ENCODE data around the gene AKAP6.

AKAP6 gene

GRCh38 chr14:32311294-32312009 is 17.6 kb upstream of the AKAP6 start:
- no peaks in the 10 kb centered on the region for H3K9me3 ChIP-seq (replicated peaks; ENCODE audit: low read length)
- H3K27me3 ChIP-seq (ENCODE audit: control insufficient read depth, insufficient read depth, low read length), result no peaks in the 10 kb centered on the region
- H3K4me3 ChIP-seq (ENCODE audit: low read length), result no peak overlapping the region
- H3K36me3 ChIP-seq (ENCODE audit: insufficient read depth, low read length), result no peaks in the 10 kb centered on the region
- no peaks in the 10 kb centered on the region for H3K4me1 ChIP-seq (ENCODE audit: control insufficient read depth, insufficient read depth, low read length)
- H3K9ac ChIP-seq (ENCODE audit: low read depth, low read length), result no peak overlapping the region
- no peak overlapping the region for H3K4me2 ChIP-seq (ENCODE audit: low read length)

GRCh38 chr14:32312010-32312331 is 17.1 kb upstream of the AKAP6 start:
- Histone ChIP-seq H3K9me3 (replicated peaks; ENCODE audit: low read length) (no peaks in the 10 kb centered on the region), H3K36me3 (ENCODE audit: insufficient read depth, low read length) (no peaks in the 10 kb centered on the region), H3K27me3 (ENCODE audit: control insufficient read depth, insufficient read depth, low read length) (no peaks in the 10 kb centered on the region), H3K9ac (ENCODE audit: low read depth, low read length) (no peak overlapping the region), H3K4me1 (ENCODE audit: control insufficient read depth, insufficient read depth, low read length) (no peaks in the 10 kb centered on the region), H3K4me2 (ENCODE audit: low read length) (no peak overlapping the region), H3K4me3 (ENCODE audit: low read length) (no peak overlapping the region)

GRCh38 chr14:32313844-32314376 is 15.2 kb upstream of the AKAP6 start:
- Histone ChIP-seq H3K9ac (ENCODE audit: low read depth, low read length) (no peak overlapping the region), H3K9me3 (replicated peaks; ENCODE audit: low read length) (no peaks in the 10 kb centered on the region), H3K36me3 (ENCODE audit: insufficient read depth, low read length) (no peaks in the 10 kb centered on the region), H3K4me3 (ENCODE audit: low read length) (no peak overlapping the region), H3K4me1 (ENCODE audit: control insufficient read depth, insufficient read depth, low read length) (no peaks in the 10 kb centered on the region), H3K27me3 (ENCODE audit: control insufficient read depth, insufficient read depth, low read length) (no peaks in the 10 kb centered on the region), H3K4me2 (ENCODE audit: low read length) (no peak overlapping the region)

GRCh38 chr14:32318087-32318795 is 10.9 kb upstream of the AKAP6 start:
- Histone ChIP-seq H3K4me3 (ENCODE audit: low read length) (no peak overlapping the region), H3K9me3 (replicated peaks; ENCODE audit: low read length) (no peaks in the 10 kb centered on the region), H3K4me2 (ENCODE audit: low read length) (no peak overlapping the region)

GRCh38 chr14:32319368-32320049 is 9.6 kb upstream of the AKAP6 start:
- no peaks in the 10 kb centered on the region for H3K4me1 ChIP-seq (ENCODE audit: control insufficient read depth, insufficient read depth, low read length)
- H3K9me3 ChIP-seq (replicated peaks; ENCODE audit: low read length), result no peaks in the 10 kb centered on the region
- H3K27me3 ChIP-seq (ENCODE audit: control insufficient read depth, insufficient read depth, low read length), result no peaks in the 10 kb centered on the region
- H3K9ac ChIP-seq (ENCODE audit: low read depth, low read length), result no peak overlapping the region
- H3K4me3 ChIP-seq (ENCODE audit: low read length), result no peak overlapping the region
- no peak overlapping the region for H3K4me2 ChIP-seq (ENCODE audit: low read length)
- H3K36me3 ChIP-seq (ENCODE audit: insufficient read depth, low read length), result no peaks in the 10 kb centered on the region

More at GRCh38 chr14:32318087-32318795, 10.9 kb upstream of the AKAP6 start:
- Histone ChIP-seq H3K27me3 (ENCODE audit: control insufficient read depth, insufficient read depth, low read length) (no peaks in the 10 kb centered on the region), H3K9ac (ENCODE audit: low read depth, low read length) (no peak overlapping the region), H3K36me3 (ENCODE audit: insufficient read depth, low read length) (no peaks in the 10 kb centered on the region), H3K4me1 (ENCODE audit: control insufficient read depth, insufficient read depth, low read length) (no peaks in the 10 kb centered on the region)

- Histone ChIP-seq H3K4me1 (ENCODE audit: control insufficient read depth, insufficient read depth, low read length) (no peaks in the 10 kb centered on the region), H3K27me3 (ENCODE audit: control insufficient read depth, insufficient read depth, low read length) (no peaks in the 10 kb centered on the region), H3K4me2 (ENCODE audit: low read length) (no peak overlapping the region)
These were observed 4.5 kb upstream of the AKAP6 start for GRCh38 chr14:32324601-32325000.

GRCh38 chr14:32327255-32327961 is 1.7 kb upstream of the AKAP6 start:
- no peak overlapping the region for H3K4me3 ChIP-seq (ENCODE audit: low read length)

More at GRCh38 chr14:32324601-32325000, 4.5 kb upstream of the AKAP6 start:
- Histone ChIP-seq H3K9ac (ENCODE audit: low read depth, low read length) (no peak overlapping the region), H3K9me3 (replicated peaks; ENCODE audit: low read length) (no peaks in the 10 kb centered on the region), H3K36me3 (ENCODE audit: insufficient read depth, low read length) (no peaks in the 10 kb centered on the region), H3K4me3 (ENCODE audit: low read length) (no peak overlapping the region)

GRCh38 chr14:32329690-32330285 is 690 bp downstream of the AKAP6 start:
- Histone ChIP-seq H3K4me1 (ENCODE audit: control insufficient read depth, insufficient read depth, low read length) (no peaks in the 10 kb centered on the region), H3K27me3 (ENCODE audit: control insufficient read depth, insufficient read depth, low read length) (no peaks in the 10 kb centered on the region), H3K4me3 (ENCODE audit: low read length) (no peak overlapping the region), H3K4me2 (ENCODE audit: low read length) (no peak overlapping the region), H3K9ac (ENCODE audit: low read depth, low read length) (no peak overlapping the region), H3K9me3 (replicated peaks; ENCODE audit: low read length) (no peaks in the 10 kb centered on the region), H3K36me3 (ENCODE audit: insufficient read depth, low read length) (no peaks in the 10 kb centered on the region)

More at GRCh38 chr14:32327255-32327961, 1.7 kb upstream of the AKAP6 start:
- Histone ChIP-seq H3K36me3 (ENCODE audit: insufficient read depth, low read length) (no peaks in the 10 kb centered on the region), H3K4me2 (ENCODE audit: low read length) (no peak overlapping the region), H3K9me3 (replicated peaks; ENCODE audit: low read length) (no peaks in the 10 kb centered on the region), H3K9ac (ENCODE audit: low read depth, low read length) (no peak overlapping the region), H3K27me3 (ENCODE audit: control insufficient read depth, insufficient read depth, low read length) (no peaks in the 10 kb centered on the region), H3K4me1 (ENCODE audit: control insufficient read depth, insufficient read depth, low read length) (no peaks in the 10 kb centered on the region)

- no peaks in the 10 kb centered on the region for H3K36me3 ChIP-seq (ENCODE audit: insufficient read depth, low read length)
- no peaks in the 10 kb centered on the region for H3K27me3 ChIP-seq (ENCODE audit: control insufficient read depth, insufficient read depth, low read length)
- no peak overlapping the region for H3K9ac ChIP-seq (ENCODE audit: low read depth, low read length)
- H3K4me3 ChIP-seq (ENCODE audit: low read length), result no peak overlapping the region
- H3K9me3 ChIP-seq (replicated peaks; ENCODE audit: low read length), result no peaks in the 10 kb centered on the region
- H3K4me2 ChIP-seq (ENCODE audit: low read length), result no peak overlapping the region
- H3K4me1 ChIP-seq (ENCODE audit: control insufficient read depth, insufficient read depth, low read length), result no peaks in the 10 kb centered on the region
These were observed 1.4 kb downstream of the AKAP6 start for GRCh38 chr14:32330351-32331111.

GRCh38 chr14:32331206-32331605 is 2.1 kb downstream of the AKAP6 start:
- Histone ChIP-seq H3K9ac (ENCODE audit: low read depth, low read length) (no peak overlapping the region), H3K9me3 (replicated peaks; ENCODE audit: low read length) (no peaks in the 10 kb centered on the region), H3K4me2 (ENCODE audit: low read length) (no peak overlapping the region), H3K4me3 (ENCODE audit: low read length) (no peak overlapping the region), H3K27me3 (ENCODE audit: control insufficient read depth, insufficient read depth, low read length) (no peaks in the 10 kb centered on the region), H3K4me1 (ENCODE audit: control insufficient read depth, insufficient read depth, low read length) (no peaks in the 10 kb centered on the region), H3K36me3 (ENCODE audit: insufficient read depth, low read length) (no peaks in the 10 kb centered on the region)
